ENCODE data around the gene PACRG.

PACRG gene

GRCh38 chr6:162710936-162711335 is 16.8 kb upstream of the PACRG start:
- DNase-seq, result no peak

DNA sequence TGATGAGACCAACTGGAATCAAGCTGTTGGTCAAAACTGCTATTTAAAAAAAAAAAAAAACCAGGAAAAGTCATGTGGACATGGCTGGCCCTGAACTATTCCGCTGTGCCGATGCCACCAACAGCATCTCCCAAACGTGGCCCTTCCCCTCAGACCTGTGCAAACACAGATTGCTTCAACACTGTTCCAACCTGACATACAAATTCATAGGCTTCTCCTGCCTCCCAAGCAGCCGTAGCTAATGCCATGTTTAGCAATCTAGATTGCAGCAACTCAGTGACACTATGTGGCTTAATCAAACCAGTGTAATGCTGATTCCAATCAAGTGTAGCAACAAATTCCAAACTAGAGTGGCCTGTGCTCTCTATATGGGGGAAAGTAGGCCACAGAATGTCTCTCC is 16.4 kb upstream of the PACRG start:
- DNase-seq, result no peak

- DNase-seq, result no peak
Measured at GRCh38 chr6:162712694-162713093, 15.1 kb upstream of the PACRG start.

DNA sequence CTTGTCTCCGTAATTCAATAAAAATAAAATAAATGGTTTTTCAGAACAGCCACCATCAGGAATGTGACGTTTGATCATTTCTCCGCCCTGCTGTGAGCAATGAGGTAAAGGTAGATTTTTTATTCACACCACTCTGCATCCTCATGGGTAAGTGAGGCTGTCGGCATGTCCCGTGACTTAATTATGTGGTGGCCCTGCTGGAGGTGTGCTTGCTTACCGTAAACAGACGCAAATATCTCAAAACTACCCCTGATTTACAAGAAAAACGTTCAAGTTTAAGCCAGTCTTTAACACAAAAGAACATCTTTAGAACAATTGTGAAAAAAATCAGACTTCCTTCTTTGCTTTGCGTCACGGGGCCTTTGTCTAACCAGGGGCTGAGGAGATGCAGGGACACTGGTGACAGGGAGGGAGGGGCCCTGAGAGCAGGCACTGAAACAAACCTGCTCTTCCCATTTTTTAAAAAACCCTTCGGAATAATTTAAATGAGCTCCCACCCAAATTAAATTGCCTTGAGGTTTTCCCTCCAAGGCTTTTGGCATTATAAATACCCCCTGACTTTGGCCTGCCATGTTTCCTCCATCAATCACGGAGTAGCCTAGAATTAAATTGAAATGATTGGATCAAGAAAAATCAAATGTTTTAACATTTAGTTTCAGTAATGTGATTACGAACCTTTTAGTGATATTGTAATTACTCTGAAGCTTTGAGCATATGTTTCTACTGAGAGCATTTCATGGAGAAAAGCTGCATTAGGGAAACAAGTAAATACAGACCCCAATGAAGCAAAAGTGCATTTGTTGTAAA is 13.6 kb upstream of the PACRG start:
- DNase-seq, result no peak

GRCh38 chr6:162715601-162716000 is 12.2 kb upstream of the PACRG start:
- DNase-seq, result no peak

- DNase-seq, result no peak
Measured at GRCh38 chr6:162719528-162719927, 8.2 kb upstream of the PACRG start.

GRCh38 chr6:162721404-162721687 is 6.4 kb upstream of the PACRG start:
- DNase-seq, result no peak

- DNase-seq, result no peak
Measured at GRCh38 chr6:162722226-162722625, 5.5 kb upstream of the PACRG start.

GRCh38 chr6:162722633-162723032 is 5.1 kb upstream of the PACRG start:
- DNase-seq, result no peak

- no peak for DNase-seq
Measured at GRCh38 chr6:162726947-162727321, 840 bp upstream of the PACRG start.

DNA sequence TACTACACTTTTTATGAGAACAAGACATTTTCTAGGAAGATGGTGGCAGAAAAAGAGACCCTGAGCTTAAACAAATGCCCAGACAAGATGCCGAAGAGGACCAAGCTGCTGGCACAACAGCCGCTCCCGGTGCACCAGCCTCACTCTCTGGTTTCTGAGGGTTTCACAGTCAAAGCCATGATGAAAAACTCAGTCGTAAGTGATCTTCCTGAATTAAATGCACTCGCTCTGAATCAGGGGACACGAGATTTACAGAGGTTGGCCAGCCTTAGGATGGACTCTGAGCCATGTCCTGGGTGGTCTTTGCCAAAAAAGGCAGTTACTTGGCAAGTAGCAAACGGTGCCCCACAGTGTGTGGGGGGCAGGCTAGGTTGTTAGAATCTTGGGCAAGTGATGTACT is 423 bp downstream of the PACRG start:
- DNase-seq, result no peak

GRCh38 chr6:162728706-162729105 is 932 bp downstream of the PACRG start:
- DNase-seq, result no peak

DNA sequence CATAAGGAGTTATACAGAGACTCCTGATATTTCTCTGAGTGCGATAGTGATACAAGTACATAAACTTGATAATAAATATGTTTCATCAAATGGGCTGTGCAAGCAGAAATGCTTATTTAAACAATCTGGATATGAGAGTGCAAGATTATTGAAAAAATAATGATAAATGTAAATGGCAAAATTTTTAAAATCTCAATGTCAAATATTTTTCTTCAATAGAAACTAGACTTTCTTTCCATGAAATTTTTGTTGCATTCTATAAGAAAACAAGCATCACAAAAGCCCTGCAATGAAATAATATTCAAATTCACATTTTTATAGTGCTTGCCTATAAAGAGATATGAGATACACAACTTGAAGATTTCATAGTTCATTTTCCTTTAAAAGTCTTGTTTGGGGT is 2.7 kb downstream of the PACRG start:
- DNase-seq, result no peak

GRCh38 chr6:162733489-162733888 is 5.7 kb downstream of the PACRG start:
- no peak for DNase-seq

- DNase-seq, result no peak
Measured at GRCh38 chr6:162736961-162737360, 9.2 kb downstream of the PACRG start.

DNA sequence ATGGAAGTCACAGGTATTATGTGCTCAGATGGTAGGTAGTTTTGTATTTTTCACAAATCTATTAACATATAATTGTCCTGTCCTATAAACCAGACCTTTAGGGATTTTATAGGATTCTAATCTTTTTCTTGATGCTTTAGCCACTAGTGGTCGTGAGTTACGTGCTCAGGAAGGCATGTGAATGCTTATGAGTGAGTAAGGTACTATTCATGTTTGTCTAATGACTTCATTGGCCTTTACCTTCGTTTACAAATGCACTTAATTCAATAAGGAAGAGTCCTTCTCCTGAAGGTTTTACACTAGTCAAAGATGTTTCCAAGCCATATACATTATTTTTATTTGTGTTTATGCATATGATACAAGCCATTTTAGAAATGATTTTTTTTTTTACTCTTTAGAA is 23.0 kb downstream of the PACRG start:
- DNase-seq, result peak; percentile 46

GRCh38 chr6:162751211-162751859 is 23.6 kb downstream of the PACRG start:
- no peak for DNase-seq

DNA sequence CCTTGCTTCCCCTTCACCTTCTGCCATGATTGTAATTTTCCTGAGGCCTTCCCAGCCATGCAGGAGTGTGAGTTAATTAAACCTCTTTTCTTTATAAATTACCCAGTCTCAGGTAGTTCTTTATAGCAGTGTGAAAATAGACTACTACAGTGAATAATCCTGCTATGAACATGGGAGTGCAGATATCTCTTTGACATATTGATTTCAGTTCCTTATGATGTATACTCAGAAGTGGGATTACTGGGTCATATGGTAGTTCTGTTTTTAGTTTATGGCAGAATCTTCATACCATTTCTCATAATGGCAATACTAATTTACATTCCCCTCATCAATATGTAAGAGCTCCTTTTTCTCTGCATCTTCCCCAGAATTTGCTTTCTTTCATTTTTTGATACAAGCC is 26.0 kb downstream of the PACRG start:
- no peak for DNase-seq

GRCh38 chr6:162770136-162770535 is 42.4 kb downstream of the PACRG start:
- no peak for DNase-seq

- DNase-seq, result no peak
Measured at GRCh38 chr6:162770955-162771354, 43.2 kb downstream of the PACRG start.

DNA sequence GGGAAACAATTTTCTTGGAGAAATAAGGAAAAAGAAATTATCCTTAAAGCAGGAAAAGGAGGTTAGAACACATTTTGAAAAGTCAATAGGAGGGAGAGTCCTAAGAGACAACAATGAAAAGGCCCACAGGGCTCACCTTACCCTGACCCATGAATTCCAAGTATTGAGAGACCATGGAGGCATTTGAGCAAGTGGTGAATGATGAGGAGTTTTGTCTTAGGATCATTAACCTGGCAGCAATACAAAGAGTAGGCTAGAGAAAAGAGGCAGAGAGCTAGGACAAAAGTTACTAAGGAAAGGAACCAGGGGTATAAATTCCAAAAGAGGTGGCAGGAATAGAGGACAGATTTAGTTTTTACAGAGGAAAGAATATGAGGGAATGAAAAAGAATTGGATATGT is 44.7 kb downstream of the PACRG start:
- DNase-seq, result no peak

GRCh38 chr6:162773996-162774395 is 46.2 kb downstream of the PACRG start:
- DNase-seq, result no peak

DNA sequence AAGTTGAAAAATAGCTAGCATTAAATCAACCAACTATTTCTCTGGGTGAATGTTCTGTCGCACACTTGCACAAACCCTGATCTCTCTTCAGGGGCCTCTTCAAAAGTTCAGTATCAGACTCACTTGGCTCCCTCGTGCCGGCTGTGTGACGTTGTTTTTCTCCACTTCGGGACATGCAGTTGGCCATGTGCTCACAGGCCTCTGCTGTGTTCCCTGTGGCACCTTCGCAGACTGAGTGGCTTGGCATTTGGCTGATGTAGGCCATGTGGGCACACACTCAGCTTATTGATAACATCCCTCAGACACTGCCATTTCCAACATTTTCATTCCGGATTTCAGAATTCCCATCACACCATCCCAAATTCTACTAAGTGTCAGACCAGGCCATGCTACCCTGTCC is 49.3 kb downstream of the PACRG start:
- no peak for DNase-seq

DNA sequence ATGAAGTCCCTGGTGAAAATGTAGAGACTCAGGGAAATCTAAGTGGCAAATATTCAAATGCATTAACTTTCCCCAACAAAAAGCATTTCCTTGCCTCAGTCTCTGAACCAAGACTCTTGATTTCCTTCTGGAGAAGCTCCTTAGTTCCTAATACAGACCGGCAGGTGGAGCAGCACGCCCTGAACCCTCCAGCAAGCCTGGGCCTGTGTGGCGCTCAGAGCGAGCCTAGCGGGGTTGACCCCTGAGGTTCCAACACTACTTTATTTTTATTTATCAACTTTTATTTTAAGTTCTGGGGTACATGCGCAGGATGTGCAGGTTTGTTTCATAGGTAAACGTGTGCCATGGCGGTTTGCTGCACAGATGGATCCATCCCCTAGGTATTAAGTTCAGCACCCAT is 50.8 kb downstream of the PACRG start:
- no peak for DNase-seq

DNA sequence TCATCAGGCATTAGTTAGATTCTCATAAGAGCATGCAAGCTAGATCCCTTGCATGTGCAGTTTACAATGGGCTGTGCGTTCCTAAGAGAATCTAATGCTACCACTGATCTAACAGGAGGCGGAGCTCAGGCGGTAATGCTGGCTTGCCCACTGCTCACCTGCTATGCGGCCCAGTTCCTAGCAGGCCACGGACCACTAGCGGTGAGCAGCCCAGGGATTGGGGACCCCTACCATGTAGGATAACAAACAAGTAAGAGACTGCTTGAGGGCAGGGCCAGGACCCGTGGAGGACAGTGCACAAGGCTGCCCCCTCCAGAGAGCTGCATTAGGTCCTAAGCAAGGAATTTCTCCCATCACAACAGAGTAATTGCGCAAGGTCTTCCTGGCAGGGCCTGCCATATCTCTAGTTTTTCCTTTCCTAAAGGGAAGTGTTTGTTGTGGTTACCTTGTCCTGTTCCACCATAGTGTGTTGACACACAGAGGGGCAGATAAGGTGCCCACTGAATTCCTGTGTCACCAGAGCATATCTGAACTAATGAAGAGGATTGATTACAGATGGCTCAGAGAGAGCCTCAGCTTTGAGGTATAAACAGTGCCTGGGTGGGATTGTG is 58.0 kb downstream of the PACRG start:
- no peak for DNase-seq
